ENCODE data around the gene MPP2.

- no peak for TF ChIP-seq EZH2 (IDR thresholded peaks at IDR 0.05; ENCODE audit: insufficient read depth, poor library complexity, severe bottlenecking)
- no peak for TF ChIP-seq EZH2phosphoT487 (IDR thresholded peaks at IDR 0.05; ENCODE audit: insufficient read depth, low read depth)
These were observed 5.4 kb upstream of the MPP2 start for GRCh38 chr17:43912635-43913304.

All from GM23248 (cell line).